Activated CD4-positive, alpha-beta T cell treated with anti-CD3 and anti-CD28 coated beads, Interleukin-10, Interleukin-2, amounts not matched to agents 100 ng/mL and 50 ng/mL, durations not matched to agents 16 hours and 8 hours (primary cell): ENCODE results near the gene PNPLA2.

Experiments
- DNase-seq: peaks from one replicate; pipeline ENCODE4 v3.0.0-alpha.2; 2020

PNPLA2 gene

DNA sequence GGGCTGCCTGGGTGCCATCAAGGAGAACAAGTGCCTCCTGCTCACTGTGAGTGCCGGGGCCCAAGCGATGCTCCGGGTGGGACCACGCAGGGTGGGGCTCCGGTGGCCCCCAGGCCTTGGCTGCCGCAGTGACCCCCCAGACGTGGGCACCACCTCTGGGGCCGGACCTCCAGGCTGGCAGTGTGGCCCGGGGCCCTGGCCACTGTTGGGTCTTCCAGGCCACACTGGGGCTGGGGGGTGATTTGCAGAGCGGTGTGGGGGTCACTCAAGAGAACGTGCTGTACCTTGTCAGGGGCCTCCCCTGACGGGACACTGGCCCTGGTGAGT lies 43.9 kb downstream of the PNPLA2 start:
- DNase-seq: no peak

DNA sequence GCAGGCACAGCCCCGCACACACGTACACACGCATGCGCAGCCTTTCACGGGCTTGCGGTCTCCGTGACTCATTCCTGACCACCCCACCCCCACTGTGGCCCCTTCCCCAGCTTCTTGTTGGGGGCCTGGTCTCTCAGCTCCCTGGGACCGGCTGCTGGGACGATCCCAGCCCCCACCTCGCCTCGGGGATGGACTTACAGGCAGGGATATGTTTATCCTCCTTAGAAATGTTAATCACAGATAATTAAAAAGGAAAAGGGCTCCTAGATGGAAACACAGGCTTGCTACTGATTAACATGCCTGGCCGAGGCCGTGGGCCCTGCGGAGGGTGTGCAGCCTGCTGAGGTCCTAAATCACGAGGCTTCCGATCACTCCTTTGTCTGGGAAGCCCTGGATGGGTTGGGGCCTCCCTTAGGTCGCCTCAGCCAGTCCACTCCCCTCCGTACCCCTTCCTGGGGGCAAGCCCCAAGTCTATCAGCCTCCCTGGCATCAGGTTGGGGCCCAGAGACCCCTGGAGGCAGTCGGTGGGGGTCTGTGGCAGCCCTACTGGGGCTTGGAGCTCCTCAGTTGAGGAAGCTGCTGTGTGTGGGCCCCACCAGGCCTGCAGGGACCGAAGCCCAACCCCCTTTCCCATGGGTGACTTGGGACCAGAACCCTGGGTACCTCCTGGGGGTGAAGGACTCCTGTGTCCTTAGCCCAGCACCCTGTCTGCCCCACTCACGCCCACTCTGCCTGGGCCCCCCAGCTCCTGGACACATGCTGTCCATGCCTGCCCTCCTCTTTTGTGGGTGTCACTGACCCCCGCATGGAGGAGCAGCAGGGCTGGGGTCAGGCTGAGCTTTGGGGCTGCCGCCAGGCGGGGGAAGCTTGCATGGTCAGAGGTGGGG lies 44.6 kb downstream of the PNPLA2 start:
- no peak for DNase-seq

DNA sequence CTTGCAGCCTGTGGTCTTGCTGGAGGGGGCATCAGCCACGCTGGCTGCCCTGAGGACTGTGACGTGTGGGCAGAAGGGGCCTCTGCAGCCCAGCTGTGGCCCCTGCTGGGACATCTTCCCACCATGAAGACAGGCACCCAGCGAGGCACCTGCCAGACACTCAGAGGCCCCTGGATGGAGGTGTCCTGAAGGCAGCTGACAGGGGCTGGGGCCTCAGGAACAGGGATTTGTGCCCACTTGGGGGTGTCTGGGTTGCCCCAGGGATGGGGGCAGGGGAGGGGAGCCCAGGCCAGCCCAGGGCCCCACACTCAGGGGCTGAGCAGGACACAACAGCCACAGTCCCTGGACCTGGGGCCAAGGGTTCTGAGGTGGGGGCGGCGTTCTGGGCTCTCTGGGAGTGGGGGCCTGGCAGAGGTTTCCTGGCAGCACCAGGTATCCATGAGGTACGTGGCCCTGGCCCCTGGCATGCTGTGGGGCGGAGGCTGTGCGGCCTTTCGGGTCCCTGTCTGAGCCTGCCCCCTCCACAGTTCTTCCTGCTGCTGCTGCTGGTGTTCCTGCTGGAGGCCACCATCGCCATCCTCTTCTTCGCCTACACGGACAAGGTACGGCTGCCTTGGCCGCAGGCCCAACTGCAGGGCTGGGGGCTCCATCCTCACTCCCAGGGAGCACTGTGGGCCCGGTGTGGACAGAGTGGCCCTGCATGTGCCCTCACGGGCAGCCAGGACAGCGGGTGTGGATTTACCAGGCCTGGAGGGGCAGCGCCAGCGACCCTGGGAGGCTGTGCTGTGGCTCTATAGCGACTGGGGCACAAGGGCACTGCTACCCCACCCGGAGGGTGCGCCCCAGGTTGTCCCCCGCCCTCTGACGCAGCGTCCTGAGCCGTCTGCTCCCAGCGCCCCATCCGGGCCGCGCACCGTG lies 45.5 kb downstream of the PNPLA2 start:
- no peak for DNase-seq

DNA sequence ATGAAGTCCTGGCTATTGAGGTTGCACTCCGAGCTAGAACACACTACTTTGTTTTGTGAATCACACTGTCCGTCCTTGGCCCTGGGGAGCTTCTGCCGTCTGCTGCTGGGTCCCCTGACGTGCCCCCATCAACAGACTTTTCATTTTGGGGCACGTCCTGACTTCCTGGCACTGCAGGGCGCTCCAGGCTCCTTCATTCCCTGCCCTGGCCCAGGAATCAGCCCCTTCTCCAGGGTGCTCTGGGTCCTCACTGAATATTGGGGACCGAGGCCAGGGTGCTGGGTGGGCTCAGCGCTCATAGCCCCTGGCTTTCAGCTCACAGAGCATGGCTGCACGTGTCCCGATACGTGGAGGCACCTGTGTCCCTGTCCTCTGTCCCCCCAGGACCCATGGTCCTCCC lies 46.2 kb downstream of the PNPLA2 start:
- no peak for DNase-seq

DNA sequence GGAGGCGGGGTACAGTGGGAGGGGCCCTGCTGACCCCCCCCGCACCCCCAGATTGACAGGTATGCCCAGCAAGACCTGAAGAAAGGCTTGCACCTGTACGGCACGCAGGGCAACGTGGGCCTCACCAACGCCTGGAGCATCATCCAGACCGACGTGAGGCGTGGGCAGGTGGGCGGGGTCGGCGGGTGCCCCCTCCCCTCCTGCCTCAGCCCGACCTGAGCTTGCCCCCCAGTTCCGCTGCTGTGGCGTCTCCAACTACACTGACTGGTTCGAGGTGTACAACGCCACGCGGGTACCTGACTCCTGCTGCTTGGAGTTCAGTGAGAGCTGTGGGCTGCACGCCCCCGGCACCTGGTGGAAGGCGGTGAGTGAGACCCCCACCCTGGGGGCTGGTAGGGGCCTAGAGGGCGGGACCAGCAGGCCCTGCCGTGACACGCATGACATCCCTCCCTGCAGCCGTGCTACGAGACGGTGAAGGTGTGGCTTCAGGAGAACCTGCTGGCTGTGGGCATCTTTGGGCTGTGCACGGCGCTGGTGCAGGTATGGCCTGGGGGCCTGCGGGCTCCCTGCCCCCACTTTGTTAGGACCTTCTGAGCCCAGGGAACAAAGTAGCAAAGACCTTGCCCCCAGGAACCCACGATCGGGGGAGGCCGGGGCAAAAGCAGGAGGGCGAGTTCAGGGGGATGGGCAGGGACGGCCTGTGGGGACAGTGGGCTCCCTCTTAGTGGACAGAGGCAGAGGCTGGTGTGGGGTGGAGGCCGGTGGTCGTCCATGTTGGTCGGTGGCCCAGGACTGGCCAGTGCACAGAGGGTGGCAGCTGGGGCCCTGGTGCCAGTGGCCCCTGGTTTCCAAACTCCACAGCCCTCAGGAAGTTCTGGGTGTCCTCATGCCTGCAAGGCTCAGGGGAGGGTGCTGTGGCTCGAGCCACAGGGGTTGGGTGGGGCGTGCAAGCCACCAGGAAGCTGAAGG lies 47.0 kb downstream of the PNPLA2 start:
- no peak for DNase-seq

DNA sequence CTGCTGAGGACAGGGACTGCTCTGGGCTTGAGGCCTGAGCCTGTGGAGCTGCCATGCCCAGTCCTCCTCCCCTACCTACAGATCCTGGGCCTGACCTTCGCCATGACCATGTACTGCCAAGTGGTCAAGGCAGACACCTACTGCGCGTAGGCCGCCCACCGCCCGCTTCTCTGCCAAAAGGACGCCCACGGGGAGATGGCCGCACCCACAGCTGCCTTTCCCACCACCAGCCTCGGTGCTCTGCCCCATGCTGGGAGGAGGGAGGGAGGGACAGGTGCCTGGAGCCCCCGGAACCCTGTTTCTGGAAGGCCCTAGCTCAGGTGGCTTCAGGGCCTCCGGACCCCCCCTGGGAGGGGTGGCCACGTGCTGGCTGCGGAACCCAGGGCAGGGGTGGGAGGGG lies 47.8 kb downstream of the PNPLA2 start:
- DNase-seq: no peak

DNA sequence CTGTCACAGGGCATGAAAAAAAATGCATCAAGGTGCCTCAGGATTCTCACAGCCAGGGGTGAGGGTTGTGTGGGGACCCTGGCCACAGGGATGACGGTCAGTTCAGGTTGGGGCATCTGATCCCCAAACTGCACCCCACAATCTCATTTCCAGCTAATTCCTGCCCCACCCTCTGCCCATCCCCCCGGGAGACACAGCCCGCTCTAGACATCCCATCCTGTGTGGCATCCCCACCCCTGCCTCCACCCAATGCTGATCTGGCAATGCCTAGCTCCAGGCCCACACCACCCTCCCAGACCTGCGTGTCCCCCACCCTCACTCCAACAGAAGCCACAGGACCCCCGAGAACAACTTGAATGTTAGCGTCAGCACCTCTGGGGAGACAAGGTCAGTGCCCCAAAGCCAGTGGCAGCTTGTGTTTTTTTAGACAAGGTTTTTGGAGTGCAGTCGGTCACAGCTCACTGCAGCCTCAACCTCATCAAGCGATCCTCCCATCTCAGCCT lies 49.2 kb downstream of the PNPLA2 start:
- DNase-seq: no peak

DNA sequence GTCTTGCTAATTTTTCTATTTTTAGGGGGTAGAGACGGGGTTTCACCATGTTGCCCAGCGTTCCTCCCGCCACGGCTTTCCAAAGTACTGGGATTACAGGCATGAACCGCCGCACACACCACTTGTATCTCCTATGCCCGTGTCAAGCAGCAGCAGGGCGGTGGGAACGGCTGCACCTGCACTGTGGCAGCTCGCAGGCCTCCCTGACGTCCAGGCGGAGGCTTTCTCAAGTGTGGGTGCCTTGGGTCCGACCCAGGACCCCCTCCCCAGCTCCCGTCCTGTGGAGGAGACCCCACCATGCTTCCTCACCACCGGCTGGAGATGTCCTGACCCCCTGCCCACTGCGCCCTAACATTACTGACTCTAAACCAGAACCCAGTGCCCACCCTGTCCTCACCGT lies 49.7 kb downstream of the PNPLA2 start:
- no peak for DNase-seq

DNA sequence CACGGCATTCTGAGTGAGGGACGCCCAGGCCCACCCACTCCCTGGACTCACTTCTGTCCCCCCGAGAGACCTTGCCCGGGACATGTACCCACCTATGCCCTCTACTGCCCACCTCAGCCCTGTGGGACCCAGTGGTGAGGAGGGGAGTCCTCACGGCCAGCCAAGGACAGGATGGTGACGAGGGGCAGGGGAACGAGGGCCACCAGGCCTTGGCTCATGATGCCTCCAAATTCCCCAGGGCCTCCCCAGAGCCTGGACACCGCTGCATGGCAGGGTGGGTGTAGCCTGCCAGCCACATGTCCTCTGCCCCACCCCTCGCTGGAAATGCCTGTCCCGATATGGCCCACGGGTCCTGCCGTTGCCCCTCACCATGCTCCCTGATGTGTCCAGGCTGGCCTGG lies 50.1 kb downstream of the PNPLA2 start:
- DNase-seq: no peak

DNA sequence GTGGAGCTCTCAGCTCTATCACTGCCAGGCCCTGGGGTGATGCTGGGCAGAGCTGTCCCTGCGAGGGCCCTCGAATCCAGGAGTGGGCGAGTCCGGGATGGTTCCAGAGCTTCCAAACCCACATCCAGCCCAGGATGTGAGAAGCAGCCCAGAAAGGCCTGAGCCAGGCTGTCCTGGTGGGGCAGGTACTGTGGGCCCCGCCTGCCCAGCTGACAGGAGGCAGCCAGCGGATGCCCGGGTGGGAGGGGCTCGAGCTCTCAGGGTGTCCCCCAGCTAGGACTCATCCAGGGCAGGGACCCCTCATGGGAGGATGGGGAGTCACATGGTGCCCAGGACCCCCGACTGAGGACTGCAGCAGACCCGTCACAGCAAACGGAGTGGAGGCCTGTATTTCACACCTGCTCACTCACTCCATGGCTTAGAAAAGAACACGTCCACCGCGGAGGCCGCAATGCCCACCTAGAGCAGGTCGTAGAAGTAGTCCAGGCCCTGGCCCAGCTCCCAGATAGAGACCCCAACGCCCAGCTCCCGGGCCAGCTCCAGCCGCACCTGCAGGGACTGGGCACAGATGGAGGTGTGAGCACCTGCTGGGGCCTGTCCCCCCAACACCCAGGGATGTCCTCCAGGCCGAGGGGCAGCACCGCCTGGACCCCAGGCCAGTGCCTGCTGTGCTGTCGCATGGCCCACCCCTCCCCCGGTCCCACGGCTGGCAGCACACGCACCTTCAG lies 50.8 kb downstream of the PNPLA2 start:
- no peak for DNase-seq

DNA sequence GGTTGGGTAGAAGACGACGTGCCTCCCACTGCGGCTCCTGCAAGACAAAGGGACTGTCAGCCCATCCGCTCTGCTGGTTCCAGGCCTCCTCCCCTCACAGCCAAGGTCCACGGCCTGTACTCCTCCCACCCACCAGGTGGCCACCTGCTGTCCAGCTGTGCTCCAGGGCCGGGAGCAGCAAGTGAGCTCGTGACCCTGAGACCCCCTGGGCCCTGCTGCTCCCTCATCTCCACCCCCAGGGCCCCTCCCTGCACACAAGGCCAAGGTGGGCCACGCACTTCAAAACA lies 51.4 kb downstream of the PNPLA2 start:
- no peak for DNase-seq

DNA sequence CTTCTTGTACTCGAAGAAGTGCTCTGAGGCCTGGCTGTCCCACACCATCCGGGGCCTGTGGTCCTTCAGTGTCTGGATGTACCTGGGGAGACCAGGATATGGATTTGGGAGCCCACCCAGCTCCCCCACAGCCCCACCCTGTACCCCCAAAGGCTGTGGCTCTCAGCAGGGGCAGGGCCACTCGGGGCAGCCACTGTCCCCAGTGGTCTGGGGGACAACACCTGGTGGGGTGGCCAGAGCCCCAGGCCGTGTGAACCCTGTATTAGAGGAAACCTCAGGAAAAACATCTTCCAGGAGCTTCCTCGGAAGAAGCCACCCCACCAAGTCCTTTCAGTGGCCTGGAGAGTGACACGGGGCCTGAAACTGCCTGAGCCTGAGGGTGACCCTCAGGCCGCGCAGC lies 51.7 kb downstream of the PNPLA2 start:
- no peak for DNase-seq

DNA sequence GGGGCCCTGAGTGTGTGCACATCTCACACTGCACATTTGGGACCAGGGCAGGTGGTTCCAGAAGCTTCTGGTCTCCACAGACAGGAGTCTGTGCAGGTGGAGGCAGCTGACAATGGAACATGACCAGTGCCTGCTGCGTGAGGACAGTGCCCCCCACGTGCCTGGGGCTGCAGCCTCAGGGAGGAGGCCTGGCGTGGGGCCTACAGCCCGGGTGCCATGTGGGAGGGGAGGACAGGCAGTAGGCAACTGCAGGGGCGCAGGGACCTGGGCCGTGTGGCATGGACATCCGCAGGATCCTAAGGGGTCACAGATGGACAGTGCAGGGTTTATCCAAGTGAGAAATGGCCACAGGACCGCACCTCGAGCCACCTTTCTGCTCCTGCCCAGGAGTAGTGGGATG lies 52.8 kb downstream of the PNPLA2 start:
- DNase-seq: no peak

DNA sequence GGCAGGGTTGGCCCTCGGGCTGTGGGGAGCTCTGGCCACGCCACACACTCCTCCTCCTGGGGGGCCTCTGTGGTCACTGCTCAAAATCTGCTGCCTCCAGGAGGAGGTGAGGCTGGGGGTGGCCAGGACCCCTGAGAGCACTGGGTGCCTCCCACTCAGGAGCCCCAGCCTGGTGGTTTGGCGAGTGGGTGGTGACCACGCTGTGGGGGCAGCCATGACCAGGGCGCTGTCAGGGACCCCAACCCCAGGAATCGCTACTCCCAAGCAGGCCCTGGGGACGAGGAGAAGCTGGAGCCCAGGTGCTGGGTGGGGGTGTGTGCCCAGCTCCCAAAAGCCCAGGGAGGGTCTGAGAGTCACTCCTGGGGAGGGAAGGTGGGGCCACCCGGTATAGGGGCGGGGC lies 54.1 kb downstream of the PNPLA2 start:
- no peak for DNase-seq

DNA sequence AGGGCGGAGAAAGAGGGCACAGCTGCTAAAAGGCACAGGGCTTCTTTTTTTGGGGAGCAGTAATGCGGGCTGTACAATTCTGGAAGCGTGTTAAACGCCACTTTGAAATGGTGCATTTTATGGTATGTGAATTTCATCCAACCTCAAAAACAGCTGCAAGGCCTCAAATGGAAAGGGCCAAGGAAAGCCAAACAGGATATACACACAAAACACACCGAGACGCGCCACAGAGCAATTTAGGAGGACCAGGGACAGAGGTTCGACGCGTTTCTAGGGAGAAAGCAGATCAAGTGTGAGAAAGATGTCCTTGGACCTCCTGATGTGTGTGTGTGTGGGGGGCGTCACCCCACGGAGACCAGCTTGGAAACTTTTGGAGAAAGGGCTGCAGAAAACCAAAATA lies 55.0 kb downstream of the PNPLA2 start:
- no peak for DNase-seq
